ENCODE data around the gene ACOT7.

The ACOT7 gene

DNA sequence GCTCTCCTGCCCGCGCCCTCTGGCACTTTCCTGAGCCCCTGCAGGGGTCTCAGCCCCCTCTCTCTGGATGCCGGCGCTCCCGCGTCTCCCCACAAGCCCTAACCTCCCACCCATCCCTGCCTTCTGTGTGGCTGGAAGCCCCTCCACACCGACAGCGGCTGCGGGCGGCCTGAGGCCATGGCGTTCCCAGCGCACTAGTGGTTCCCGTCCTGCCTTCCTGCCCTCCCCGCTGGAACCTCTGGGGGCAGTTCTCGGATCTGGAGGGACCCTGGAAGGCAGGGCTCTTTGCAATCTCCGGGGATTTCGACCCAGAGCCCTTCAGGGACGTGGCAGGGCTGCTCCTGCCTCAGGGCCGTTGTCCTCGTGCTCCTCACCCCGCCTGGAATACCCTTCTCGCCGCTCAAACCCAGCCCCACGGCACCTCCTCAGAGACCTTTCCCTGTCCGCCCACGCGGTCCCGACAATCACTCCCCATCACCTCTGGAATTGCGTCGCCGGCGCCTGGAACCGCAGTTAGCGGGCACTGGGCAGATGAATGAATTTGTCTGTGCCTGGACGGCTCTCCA, 30.5 kb upstream of the ACOT7 start:
- DNase-seq (ENCODE audit: low spot score) = no peak

- DNase-seq (ENCODE audit: low spot score) = peak; percentile 55
Measured at GRCh38 chr1:6423321-6423999, 29.9 kb upstream of the ACOT7 start.

DNA sequence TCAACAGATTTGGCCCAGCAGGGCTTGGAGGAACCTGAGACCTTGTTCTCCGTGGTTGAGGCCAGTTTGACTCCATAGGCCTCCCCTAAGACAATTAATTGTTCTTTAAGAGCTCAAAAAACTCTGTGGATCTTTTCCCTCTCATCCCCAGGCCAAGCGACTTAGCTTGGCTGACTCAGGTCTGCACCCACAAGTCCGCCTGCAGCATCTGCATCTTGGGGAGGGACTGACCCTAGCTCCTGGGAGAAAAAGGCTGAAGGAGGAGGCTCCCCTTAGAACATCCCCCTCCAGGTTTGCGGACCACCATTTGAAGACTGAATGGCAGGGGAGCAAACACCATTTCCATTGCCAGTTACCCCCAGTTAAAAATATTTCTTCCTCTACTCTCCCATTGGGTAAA, 27.7 kb upstream of the ACOT7 start:
- no peak for DNase-seq (ENCODE audit: low spot score)

DNA sequence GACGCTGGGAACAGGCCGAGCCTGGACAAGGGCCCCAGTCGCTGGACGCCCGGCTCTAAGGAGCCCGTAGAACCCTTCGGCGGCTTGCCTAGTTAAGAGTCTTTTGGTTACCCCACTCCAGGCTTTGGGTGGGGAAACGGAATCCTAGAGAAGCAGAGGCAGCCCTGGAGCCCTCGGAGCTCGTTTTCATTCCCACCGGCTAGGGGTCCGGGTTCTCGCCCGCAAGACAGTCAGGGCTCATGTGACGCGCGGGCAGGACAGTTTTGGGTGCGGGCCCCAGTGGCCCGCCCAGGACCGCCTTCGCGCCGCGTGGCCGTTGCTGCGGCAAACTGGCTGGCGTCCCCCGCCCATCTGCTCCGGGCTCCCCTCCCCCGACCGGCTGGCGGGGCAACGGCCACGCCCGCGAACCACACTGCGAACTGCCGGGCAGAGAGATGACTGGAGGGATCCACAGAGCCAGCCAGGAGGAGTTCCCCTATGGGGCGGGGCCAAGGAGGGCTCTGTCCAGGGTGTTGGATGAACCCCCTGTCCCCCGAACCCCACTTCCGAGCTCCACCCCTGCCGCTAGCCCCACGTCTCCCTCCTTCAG, 27.0 kb upstream of the ACOT7 start:
- DNase-seq (ENCODE audit: low spot score) = no peak

DNA sequence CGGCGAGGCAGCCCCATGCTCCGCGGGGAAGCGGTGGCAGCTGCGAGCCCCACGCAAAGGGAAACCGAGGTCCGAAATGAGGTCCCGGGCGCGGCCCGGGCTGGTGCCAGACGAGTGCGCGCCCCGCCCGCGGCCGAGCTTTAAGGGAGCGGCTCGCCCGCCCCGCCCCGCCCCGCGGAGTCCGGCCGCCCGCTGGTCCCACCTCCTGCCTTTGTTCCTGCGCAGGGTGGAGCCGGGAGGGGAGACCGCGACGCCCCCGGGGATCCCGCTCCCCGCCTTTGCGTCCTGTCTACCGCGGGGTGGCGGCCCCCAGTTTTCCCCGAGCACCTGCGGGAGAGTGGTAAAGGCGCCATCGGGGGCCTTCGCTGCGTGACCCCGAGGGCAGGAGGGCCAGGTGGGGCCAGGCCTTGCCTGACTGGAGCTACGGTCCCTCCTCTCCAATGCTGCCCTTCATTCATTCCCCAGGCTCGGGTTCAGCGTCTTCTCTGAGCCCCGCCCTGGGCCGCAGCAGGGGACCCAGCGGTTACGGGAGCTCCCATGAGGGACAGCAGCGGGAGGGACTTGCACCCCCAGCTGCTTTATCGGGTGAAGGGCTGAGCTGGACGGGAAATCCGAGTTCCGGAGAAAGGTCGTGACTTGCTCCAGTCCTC, 26.4 kb upstream of the ACOT7 start, which contains the start of gene HES2:
Gene HES2, minus strand, starts transcription at position 116 of the 650 bp plus-strand sequence. Its CDS starts 99 bp downstream, at position 17.
- no peak for DNase-seq (ENCODE audit: low spot score)

GRCh38 chr1:6419397-6419803, 25.8 kb upstream of the ACOT7 start:
- DNase-seq (ENCODE audit: low spot score) = no peak

- DNase-seq (ENCODE audit: low spot score) = no peak
Measured at GRCh38 chr1:6418668-6419396, 25.3 kb upstream of the ACOT7 start.

DNA sequence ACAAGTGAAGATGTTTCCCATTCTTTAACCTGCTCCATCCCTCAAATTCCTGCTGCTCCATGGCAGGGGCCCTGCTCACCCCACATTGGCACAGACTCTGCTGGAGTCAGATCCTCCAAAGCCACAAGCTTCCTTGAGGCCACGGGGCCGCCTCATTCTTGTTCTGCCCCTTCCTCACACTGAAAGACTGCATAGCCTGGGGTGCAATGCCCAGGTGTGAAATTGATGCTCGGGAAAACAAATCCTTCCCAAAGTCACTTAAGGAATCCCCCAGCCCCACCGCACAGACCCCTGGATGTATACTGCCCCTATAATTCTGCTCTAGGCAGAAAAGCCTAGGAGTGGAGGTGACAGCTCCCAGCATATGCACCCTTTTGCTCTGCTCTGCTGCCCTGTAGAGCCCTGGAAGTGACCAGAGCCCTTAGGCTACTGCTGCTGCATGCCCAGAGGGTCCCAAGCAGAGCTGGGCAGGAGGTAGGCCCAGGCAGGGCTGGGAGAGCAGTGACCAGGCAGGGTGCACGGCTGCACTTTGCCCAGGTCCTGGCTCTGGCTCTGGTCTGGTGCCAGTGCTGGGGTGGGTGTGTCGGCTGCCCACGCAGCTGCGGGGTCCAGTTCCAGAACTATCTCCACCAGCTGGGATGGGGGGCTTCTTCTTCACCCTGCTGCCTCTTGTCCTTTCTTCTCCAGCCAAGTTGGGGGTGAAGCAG, 24.5 kb upstream of the ACOT7 start:
- DNase-seq (ENCODE audit: low spot score) = no peak

DNA sequence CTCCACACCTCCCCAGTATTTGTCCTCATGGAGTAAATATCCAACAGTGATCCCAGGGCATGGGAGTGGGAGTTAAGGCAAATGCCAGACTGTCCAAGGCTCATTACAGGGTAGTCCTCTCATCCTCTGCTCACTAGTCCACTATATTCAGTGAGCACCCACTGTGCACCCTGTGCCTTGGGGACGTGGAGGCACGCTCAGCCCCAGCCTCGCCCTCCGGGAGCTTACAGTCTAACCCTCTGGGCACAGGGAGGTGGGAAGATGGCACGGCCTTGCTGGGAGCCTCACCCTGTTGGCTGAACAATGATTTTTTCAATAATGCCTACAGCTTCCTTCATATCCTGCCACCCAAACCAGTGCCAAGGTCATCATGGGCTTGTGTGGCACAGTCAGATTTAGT, 23.3 kb upstream of the ACOT7 start:
- no peak for DNase-seq (ENCODE audit: low spot score)

- DNase-seq (ENCODE audit: low spot score) = no peak
Measured at GRCh38 chr1:6416295-6416656, 22.7 kb upstream of the ACOT7 start.

- DNase-seq (ENCODE audit: low spot score) = no peak
Measured at GRCh38 chr1:6414881-6415626, 21.5 kb upstream of the ACOT7 start.

DNA sequence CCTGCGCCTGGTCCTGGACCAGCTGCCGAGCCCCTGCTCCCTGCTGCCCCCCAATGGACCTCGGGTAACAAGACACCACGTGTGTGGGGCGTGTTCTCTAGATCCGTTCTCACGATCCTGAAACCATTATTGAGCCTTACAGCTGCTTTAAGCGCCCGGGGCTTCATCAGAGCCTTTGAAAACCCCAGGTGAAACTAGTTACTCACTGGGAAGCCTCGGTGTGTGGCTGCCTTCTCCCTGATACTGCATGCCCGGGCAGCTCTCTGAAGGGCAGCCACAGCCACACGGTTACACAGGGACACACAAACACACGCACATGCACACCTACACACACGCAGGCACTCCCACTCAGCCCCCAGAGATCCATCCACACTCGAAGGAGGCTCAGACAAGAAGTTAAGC, 20.9 kb upstream of the ACOT7 start:
- DNase-seq (ENCODE audit: low spot score) = no peak

DNA sequence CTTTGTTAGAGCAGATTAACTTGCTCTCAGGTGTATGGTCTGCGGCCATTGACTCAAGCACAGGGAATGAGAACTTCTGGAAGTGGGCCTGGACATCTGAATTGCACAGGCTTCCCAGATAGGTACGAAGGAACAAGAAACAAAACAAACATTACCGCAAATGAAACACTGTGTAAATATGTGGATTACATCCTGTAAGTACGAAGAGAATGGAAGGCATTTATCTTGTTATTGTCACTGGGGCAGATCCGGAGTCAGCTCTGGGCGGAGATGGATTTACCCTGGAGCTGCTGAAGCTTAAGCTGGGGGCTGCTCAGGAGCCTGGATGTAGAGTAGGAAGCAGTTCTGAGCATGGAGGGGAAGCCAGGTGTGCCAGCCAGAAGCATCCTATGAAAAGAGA, 19.3 kb upstream of the ACOT7 start:
- DNase-seq (ENCODE audit: low spot score) = no peak

- DNase-seq (ENCODE audit: low spot score) = no peak
Measured at GRCh38 chr1:6410248-6410893, 16.8 kb upstream of the ACOT7 start.

DNA sequence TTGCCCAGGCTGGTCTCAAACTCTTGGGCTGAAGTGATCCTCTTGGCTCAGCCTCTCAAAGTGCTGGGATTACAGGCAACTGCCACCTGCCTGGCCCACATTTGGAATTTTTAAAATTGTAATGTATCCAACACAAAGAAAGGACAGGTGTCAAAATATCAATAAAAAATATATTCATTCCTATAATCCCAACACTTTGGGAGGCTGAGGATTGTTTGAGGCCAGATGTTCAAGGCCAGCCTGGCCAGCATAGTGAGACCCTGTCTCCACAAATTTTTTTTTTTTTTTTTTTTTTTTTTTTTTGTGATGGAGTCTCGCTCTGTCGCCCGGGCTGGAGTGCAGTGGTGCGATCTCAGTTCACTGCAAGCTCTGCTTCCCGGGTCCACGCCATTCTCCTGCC, 16.2 kb upstream of the ACOT7 start:
- DNase-seq (ENCODE audit: low spot score) = no peak

- no peak for DNase-seq (ENCODE audit: low spot score)
Measured at GRCh38 chr1:6409053-6409452, 15.5 kb upstream of the ACOT7 start.

- no peak for DNase-seq (ENCODE audit: low spot score)
Measured at GRCh38 chr1:6408023-6408422, 14.5 kb upstream of the ACOT7 start.

DNA sequence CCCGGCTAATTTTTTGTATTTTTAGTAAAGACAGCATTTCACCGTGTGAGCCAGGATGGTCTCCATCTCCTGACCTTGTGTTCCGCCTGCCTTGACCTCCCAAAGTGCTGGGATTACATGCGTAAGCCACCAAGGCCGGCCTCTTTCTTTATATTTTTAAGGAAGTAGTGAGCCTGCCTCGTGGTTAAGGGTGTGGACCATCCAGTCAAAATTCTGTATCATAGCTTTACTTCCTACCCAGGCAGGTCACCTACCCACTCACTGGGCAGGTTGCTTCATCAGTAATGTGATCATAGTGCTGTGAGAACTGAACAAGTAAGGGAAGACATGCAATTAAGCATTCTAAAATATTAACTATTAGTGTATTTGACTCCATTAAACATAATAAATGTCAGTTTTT, 8.1 kb upstream of the ACOT7 start:
- no peak for DNase-seq (ENCODE audit: low spot score)

DNA sequence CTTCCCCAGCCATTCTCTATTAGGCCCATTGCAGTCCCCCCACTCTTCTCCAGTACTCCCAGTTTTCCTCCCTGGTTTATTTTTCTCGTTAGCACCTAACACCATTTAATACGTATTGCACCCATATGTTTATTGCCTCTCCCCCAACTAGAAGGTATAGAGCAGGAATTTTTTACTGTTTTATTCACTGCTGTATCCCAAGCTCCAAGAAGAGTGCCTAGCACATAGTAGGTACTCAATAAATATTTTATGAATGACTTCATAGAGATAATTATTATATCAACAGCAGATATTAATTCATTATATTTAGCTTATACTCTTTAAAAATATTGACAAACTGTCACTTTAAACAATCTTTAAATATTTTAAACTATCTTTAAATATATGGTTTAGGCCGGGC, 5.7 kb upstream of the ACOT7 start:
- DNase-seq (ENCODE audit: low spot score) = no peak

GRCh38 chr1:6397844-6398441, 4.4 kb upstream of the ACOT7 start:
- DNase-seq (ENCODE audit: low spot score) = no peak
